ENCODE data around the gene TNPO2.

DNA sequence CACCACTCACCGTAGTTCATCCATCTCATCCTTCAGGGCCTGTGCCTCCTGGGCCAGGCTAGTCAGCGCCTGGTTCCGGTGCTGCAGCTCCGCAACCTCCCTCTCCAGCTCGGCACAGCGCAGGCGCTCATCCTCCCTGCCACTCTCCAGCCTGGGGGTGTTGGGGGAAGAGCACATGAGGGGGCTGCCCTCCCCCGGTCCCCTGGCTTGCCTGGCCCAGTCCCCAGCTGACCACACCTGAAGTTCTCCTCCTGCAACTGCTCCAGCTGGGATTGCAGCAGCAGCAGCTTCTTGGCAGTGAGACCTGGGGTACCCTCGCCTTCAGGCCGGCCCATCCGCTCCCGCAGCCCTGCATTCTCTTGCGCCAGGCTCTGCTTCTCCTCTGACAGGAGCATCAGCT lies 47.2 kb upstream of the TNPO2 start:
- TF ChIP-seq ZNF274 (IDR thresholded peaks at IDR 0.05; ENCODE audit: low read depth, low read length) (no peak), SUZ12 (IDR thresholded peaks at IDR 0.05; ENCODE audit: extremely low read depth, insufficient read depth, insufficient read length) (no peak), YY1 (IDR thresholded peaks at IDR 0.05; ENCODE audit: insufficient read depth, insufficient read length) (no peak)
